Measurements from ENCODE around the gene KANSL1. TPM values are rescaled to one million over a fixed set of nuclear protein-coding genes. Genes with fewer than 3 reads are reported as not detected.
"Not testable (repeated sequence)": the region's sequence is repeated elsewhere in the genome, so short reads cannot be mapped to it uniquely, and the experiment has no call there.

Gene KANSL1
- polyA plus RNA-seq, 3 donors: 75.6 to 99.4 (median 78.2) TPM

DNA sequence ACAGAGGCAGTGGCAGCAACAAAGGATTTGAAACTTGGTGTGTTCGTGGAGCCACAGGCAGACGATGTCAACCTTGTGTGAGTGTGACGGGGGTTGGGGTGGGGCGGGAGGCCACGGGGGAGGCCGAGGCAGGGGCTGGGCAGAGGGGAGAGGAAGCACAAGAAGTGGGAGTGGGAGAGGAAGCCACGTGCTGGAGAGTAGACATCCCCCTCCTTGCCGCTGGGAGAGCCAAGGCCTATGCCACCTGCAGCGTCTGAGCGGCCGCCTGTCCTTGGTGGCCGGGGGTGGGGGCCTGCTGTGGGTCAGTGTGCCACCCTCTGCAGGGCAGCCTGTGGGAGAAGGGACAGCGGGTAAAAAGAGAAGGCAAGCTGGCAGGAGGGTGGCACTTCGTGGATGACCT is 168.6 kb downstream of the KANSL1 start:
- no peak for DNase-seq

DNA sequence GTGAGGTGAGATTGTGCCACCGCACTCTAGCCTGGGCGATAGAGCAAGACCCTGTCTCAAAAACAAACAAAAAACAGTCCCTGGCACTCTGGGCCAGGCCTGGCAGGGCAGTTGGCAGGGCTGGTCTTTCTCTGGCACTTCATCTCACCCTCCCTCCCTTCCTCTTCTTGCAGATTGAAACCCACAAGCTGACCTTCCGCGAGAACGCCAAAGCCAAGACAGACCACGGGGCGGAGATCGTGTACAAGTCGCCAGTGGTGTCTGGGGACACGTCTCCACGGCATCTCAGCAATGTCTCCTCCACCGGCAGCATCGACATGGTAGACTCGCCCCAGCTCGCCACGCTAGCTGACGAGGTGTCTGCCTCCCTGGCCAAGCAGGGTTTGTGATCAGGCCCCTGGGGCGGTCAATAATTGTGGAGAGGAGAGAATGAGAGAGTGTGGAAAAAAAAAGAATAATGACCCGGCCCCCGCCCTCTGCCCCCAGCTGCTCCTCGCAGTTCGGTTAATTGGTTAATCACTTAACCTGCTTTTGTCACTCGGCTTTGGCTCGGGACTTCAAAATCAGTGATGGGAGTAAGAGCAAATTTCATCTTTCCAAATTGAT is 169.3 kb downstream of the KANSL1 start:
- no peak for DNase-seq

DNA sequence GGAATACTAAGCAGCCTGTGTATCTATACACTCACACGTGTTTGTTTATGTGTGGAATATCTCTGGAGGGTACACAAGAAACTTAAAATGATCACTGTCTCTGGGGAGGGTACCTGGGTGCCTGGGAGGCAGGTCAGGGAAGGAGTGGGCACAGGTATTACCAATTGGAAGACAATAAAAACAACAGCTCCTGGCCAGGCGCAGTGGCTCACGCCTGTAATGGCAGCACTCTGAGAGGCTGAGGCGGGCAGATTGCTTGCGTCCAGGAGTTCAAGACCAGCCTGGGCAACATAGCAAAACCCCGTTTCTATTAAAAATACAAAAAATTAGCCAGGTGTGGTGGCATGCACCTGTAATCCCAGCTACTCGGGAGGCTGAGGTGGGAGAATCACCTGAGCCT is 169.9 kb downstream of the KANSL1 start:
- DNase-seq: not testable (repeated sequence)

DNA sequence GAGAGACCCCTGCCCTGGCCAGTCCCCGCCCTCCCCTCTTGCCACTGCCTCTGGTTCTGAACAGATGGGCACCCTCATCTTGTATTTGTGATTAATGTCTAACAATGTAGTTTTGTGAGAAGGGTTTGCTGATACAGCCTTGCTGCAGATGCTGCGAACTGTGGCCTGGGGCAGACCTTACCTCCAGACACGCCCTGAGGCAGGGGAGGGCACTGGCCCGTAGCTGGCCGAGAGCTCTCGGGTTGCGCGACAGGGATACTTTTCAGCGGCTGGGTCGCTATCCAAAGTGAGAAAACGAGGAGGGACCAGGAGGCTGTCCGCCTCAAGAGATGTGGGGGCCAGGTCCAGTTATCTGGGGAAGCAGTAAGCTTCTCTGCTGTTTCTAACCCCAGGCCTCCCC is 172.2 kb downstream of the KANSL1 start:
- peak; percentile 17 for DNase-seq

DNA sequence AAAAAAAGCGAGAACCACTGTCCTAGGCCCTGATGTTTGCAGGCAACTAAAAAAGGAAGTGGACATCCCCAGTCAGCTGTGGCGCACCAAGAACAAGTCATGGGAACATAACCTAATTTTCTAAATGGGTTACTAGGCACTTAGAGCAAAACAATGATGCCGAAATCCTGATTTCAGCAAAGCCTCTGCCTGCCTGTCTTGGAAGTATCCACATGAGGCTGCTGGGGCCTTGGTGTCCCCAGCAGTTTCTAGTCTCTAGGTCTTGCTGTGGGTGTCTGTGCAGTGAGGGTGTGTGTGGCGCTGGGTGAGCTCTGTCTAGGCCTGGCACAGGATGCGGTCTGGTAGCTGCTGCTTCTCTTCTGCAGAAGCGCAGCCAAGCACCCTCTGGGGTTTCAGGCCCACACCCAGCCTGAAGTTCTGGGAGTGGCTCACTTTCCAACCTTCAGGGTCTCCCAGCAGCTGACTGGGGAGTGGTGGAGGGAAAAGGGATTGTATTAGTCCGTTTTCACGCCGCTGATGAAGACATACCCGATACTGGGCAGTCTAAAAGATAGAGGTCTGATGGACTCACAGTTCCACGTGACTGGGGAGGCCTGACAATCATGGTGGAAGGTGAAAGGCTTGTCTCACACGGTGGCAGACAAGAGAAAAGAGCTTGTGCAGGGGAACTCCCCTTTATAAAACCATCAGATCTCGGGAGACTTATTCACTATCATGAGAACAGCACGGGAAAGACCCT is 173.0 kb downstream of the KANSL1 start:
- no peak for DNase-seq

DNA sequence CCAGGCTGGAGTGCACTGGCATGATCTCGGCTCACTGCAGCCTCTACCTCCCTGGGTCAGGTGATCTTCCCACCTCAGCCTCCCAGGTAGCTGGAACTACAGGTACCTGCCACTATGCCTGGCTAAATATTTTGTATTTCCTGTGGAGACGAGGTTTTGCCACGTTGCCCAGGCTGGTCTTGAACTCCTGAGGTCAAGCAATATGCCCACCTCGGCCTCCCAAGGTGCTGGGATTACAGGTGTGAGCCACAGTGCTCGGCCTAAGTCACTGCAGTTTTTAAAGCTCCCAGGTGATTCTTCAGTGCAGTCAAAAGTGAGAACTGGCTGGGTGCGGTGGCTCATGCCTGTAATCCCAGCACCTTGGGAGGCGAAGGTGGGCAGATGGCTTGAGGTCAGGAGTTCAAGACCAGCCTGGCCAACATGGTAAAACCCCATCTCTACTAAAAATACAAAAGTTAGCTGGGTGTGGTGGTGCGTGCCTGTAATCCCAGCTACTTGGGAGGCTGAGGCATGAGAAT is 173.8 kb downstream of the KANSL1 start:
- not testable (repeated sequence) for DNase-seq

DNA sequence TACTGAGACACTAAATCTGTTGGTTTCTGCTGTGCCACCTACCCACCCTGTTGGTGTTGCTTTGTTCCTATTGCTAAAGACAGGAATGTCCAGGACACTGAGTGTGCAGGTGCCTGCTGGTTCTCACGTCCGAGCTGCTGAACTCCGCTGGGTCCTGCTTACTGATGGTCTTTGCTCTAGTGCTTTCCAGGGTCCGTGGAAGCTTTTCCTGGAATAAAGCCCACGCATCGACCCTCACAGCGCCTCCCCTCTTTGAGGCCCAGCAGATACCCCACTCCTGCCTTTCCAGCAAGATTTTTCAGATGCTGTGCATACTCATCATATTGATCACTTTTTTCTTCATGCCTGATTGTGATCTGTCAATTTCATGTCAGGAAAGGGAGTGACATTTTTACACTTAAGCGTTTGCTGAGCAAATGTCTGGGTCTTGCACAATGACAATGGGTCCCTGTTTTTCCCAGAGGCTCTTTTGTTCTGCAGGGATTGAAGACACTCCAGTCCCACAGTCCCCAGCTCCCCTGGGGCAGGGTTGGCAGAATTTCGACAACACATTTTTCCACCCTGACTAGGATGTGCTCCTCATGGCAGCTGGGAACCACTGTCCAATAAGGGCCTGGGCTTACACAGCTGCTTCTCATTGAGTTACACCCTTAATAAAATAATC is 179.6 kb downstream of the KANSL1 start:
- DNase-seq: no peak

DNA sequence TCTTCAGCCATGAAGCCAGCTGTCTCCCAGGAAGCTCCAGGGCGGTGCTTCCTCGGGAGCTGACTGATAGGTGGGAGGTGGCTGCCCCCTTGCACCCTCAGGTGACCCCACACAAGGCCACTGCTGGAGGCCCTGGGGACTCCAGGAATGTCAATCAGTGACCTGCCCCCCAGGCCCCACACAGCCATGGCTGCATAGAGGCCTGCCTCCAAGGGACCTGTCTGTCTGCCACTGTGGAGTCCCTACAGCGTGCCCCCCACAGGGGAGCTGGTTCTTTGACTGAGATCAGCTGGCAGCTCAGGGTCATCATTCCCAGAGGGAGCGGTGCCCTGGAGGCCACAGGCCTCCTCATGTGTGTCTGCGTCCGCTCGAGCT is 180.1 kb downstream of the KANSL1 start:
- no peak for DNase-seq

DNA sequence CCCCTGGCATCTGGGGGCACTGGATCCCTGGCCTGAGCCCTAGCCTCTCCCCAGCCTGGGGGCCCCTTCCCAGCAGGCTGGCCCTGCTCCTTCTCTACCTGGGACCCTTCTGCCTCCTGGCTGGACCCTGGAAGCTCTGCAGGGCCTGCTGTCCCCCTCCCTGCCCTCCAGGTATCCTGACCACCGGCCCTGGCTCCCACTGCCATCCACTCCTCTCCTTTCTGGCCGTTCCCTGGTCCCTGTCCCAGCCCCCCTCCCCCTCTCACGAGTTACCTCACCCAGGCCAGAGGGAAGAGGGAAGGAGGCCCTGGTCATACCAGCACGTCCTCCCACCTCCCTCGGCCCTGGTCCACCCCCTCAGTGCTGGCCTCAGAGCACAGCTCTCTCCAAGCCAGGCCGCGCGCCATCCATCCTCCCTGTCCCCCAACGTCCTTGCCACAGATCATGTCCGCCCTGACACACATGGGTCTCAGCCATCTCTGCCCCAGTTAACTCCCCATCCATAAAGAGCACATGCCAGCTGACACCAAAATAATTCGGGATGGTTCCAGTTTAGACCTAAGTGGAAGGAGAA is 180.6 kb downstream of the KANSL1 start:
- no peak for DNase-seq

DNA sequence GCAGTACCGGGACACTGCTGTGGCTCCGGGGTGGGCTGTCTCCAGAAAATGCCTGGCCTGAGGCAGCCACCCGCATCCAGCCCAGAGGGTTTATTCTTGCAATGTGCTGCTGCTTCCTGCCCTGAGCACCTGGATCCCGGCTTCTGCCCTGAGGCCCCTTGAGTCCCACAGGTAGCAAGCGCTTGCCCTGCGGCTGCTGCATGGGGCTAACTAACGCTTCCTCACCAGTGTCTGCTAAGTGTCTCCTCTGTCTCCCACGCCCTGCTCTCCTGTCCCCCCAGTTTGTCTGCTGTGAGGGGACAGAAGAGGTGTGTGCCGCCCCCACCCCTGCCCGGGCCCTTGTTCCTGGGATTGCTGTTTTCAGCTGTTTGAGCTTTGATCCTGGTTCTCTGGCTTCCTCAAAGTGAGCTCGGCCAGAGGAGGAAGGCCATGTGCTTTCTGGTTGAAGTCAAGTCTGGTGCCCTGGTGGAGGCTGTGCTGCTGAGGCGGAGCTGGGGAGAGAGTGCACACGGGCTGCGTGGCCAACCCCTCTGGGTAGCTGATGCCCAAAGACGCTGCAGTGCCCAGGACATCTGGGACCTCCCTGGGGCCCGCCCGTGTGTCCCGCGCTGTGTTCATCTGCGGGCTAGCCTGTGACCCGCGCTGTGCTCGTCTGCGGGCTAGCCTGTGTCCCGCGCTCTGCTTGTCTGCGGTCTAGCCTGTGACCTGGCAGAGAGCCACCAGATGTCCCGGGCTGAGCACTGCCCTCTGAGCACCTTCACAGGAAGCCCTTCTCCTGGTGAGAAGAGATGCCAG is 181.3 kb downstream of the KANSL1 start:
- DNase-seq: no peak

DNA sequence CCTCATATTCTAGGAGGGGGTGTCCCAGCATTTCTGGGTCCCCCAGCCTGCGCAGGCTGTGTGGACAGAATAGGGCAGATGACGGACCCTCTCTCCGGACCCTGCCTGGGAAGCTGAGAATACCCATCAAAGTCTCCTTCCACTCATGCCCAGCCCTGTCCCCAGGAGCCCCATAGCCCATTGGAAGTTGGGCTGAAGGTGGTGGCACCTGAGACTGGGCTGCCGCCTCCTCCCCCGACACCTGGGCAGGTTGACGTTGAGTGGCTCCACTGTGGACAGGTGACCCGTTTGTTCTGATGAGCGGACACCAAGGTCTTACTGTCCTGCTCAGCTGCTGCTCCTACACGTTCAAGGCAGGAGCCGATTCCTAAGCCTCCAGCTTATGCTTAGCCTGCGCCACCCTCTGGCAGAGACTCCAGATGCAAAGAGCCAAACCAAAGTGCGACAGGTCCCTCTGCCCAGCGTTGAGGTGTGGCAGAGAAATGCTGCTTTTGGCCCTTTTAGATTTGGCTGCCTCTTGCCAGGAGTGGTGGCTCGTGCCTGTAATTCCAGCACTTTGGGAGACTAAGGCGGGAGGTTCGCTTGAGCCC is 182.5 kb downstream of the KANSL1 start:
- no peak for DNase-seq

DNA sequence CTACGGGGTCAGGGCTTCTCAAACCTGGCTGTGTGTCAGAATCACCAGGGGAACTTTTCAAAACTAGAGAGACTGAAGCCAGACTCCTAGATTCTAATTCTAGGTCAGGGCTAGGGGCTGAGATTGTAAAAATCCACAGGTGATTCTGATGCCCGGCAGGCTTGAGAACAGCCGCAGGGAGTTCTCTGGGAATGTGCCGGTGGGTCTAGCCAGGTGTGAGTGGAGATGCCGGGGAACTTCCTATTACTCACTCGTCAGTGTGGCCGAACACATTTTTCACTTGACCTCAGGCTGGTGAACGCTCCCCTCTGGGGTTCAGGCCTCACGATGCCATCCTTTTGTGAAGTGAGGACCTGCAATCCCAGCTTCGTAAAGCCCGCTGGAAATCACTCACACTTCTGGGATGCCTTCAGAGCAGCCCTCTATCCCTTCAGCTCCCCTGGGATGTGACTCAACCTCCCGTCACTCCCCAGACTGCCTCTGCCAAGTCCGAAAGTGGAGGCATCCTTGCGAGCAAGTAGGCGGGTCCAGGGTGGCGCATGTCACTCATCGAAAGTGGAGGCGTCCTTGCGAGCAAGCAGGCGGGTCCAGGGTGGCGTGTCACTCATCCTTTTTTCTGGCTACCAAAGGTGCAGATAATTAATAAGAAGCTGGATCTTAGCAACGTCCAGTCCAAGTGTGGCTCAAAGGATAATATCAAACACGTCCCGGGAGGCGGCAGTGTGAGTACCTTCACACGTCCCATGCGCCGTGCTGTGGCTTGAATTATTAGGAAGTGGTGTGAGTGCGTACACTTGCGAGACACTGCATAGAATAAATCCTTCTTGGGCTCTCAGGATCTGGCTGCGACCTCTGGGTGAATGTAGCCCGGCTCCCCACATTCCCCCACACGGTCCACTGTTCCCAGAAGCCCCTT is 183.3 kb downstream of the KANSL1 start:
- DNase-seq: no peak

DNA sequence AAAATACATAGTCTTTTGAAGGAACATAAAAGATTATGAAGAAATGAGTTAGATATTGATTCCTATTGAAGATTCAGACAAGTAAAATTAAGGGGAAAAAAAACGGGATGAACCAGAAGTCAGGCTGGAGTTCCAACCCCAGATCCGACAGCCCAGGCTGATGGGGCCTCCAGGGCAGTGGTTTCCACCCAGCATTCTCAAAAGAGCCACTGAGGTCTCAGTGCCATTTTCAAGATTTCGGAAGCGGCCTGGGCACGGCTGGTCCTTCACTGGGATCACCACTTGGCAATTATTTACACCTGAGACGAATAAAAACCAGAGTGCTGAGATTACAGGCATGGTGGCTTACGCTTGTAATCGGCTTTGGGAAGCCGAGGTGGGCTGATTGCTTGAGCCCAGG is 184.6 kb downstream of the KANSL1 start:
- no peak for DNase-seq

DNA sequence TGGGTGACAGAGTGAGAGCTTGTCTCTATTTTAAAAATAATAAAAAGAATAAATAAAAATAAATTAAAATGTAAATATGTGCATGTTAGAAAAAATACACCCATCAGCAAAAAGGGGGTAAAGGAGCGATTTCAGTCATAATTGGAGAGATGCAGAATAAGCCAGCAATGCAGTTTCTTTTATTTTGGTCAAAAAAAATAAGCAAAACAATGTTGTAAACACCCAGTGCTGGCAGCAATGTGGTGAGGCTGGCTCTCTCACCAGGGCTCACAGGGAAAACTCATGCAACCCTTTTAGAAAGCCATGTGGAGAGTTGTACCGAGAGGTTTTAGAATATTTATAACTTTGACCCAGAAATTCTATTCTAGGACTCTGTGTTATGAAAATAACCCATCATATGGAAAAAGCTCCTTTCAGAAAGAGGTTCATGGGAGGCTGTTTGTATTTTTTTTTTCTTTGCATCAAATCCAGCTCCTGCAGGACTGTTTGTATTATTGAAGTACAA is 185.7 kb downstream of the KANSL1 start:
- no peak for DNase-seq

DNA sequence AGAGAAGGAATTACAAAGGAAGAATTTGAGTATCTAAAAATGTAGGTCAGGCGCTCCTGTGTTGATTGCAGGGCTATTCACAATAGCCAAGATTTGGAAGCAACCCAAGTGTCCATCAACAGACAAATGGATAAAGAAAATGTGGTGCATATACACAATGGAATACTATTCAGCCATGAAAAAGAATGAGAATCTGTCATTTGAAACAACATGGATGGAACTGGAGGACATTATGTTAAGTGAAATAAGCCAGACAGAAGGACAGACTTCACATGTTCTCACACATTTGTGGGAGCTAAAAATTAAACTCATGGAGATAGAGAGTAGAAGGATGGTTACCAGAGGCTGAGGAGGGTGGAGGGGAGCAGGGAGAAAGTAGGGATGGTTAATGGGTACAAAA is 187.1 kb downstream of the KANSL1 start:
- DNase-seq: not testable (repeated sequence)

DNA sequence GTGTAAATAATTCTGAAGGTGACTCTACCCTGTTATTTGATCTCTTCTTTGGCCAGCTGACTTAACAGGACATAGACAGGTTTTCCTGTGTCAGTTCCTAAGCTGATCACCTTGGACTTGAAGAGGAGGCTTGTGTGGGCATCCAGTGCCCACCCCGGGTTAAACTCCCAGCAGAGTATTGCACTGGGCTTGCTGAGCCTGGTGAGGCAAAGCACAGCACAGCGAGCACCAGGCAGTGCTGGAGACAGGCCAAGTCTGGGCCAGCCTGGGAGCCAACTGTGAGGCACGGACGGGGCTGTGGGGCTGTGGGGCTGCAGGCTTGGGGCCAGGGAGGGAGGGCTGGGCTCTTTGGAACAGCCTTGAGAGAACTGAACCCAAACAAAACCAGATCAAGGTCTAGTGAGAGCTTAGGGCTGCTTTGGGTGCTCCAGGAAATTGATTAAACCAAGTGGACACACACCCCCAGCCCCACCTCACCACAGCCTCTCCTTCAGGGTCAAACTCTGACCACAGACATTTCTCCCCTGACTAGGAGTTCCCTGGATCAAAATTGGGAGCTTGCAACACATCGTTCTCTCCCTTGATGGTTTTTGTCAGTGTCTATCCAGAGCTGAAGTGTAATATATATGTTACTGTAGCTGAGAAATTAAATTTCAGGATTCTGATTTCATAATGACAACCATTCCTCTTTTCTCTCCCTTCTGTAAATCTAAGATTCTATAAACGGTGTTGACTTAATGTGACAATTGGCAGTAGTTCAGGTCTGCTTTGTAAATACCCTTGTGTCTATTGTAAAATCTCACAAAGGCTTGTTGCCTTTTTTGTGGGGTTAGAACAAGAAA is 189.1 kb downstream of the KANSL1 start:
- DNase-seq: no peak

DNA sequence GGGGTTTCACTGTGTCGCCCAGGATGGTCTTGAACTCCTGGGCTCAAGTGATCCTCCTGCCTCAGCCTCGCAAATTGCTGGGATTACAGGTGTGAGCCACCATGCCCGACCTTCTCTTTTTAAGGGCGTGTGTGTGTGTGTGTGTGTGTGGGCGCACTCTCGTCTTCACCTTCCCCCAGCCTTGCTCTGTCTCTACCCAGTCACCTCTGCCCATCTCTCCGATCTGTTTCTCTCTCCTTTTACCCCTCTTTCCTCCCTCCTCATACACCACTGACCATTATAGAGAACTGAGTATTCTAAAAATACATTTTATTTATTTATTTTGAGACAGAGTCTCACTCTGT is 190.3 kb downstream of the KANSL1 start:
- DNase-seq: no peak

DNA sequence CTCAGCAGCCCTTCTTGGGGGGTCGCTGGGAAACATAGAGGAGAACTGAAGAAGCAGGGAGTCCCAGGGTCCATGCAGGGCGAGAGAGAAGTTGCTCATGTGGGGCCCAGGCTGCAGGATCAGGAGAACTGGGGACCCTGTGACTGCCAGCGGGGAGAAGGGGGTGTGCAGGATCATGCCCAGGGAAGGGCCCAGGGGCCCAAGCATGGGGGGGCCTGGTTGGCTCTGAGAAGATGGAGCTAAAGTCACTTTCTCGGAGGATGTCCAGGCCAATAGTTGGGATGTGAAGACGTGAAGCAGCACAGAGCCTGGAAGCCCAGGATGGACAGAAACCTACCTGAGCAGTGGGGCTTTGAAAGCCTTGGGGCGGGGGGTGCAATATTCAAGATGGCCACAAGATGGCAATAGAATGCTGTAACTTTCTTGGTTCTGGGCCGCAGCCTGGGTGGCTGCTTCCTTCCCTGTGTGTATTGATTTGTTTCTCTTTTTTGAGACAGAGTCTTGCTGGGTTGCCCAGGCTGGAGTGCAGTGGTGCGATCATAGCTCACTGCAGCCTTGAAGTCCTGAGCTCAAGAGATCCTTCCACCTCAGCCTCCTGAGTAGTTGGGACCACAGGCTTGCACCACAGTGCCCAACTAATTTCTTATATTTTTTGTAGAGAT is 190.8 kb downstream of the KANSL1 start:
- DNase-seq: peak; percentile 58
